IPS-11a (cell line): ENCODE measurements around the gene KNSTRN.

Experiments used
- H3K4me3 ChIP-seq: one replicate; pipeline ENCODE4 v1.5.1; 2013; ENCODE audit warnings: low read depth, low read length, control low read depth

The KNSTRN gene

GRCh38 chr15:40345225-40345866 is 37.2 kb upstream of the KNSTRN start:
- H3K4me3 ChIP-seq = no peak overlapping the region

DNA sequence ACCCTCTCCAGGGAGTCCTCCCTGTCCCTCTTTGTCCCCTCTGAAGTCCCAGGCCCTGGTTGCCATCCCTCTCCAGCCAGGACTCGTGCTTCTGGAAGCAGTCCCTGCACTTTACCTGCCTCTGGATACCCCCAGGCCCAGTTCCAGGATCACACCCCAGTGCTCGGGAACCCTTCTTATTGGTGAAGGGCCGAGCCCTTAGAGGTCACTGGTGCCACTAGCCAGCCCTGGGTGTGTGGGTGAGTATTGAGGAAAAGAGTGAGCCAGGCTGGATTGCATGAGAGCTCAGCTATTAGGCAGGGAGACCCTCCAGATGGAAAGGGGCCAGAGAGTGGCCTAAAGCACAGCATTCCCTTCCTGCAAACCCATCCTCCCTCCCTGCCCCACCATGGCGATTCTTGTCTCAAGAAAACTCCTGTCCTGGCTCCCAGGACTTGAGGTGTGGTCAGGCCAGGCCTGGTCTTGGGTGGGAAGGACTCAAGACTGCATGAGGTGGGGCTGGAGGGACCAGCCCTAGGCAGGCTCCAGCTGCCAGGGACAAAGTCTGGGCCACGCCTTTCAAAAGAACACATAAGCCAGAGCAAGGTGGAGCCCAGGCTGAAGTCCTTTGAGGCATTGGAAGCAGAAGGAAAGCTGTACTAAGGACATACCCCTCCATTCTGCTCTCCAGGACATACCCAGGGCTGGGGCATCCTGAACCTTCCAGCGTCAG is 36.5 kb upstream of the KNSTRN start:
- H3K4me3 ChIP-seq = no peak overlapping the region

- H3K4me3 ChIP-seq = no peak overlapping the region
Observed at GRCh38 chr15:40346579-40347558, 35.7 kb upstream of the KNSTRN start.

GRCh38 chr15:40347559-40348473 is 34.7 kb upstream of the KNSTRN start:
- no peak overlapping the region for H3K4me3 ChIP-seq

DNA sequence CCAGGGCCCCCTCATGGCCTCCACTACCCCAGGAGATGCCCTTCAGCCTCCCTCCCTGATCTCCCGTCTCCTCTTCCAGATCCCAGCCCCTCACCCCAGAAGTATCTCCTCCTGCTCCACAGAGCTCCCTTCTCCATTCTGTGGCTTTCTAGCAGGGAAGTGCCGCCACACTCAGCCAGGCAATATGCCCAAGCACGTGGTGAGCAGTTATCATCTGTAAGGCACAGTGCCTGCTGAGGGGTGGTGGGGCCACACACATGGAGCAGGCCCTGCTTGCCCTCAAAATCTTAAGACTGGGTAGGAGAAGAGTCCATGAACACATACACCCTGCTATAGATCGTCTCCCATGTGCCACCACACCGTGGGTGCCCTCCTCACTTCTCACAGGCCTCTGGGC is 34.0 kb upstream of the KNSTRN start:
- H3K4me3 ChIP-seq = no peak overlapping the region

DNA sequence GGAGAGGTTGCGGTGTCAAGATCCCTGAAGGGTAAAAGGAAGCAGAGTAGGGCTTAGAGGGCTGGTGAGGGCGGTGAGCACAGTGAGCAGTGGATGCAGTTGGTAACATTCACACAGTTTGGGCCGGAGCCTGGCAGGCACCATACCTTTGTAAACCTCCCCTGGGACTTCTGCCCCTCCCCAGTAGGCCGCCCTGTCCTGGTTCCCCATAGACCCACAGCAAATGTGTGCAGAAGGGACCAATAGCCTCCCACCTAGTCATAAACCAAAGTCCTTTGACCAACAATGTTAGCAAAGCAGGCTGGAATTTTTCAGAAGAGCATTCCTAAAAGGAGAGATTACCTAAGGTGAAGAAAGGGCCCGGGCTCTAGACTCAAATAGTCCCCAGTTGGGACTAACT is 33.4 kb upstream of the KNSTRN start:
- no peak overlapping the region for H3K4me3 ChIP-seq

- no peak overlapping the region for H3K4me3 ChIP-seq
Observed at GRCh38 chr15:40352281-40352901, 30.1 kb upstream of the KNSTRN start.

DNA sequence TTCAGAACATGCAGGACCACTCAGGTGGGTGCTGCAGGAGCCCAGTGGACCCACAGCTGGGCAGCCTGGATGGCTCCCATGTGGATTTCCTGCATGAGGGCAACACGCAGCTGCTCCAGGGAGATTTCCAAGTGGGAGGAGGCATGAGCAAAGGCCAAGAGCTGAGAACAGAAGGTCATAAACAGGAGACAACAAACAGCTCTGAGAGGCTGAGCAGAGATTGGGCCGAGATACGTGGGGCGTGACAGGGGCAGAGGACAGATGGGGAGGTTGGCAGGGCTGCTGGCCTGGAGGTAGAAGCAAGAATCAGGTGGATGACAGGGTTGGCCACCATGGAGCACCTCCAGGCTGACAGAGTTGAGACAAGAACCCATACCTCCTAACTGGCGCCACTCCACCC is 28.8 kb upstream of the KNSTRN start:
- no peak overlapping the region for H3K4me3 ChIP-seq

- no peak overlapping the region for H3K4me3 ChIP-seq
Observed at GRCh38 chr15:40354408-40355171, 27.9 kb upstream of the KNSTRN start.

DNA sequence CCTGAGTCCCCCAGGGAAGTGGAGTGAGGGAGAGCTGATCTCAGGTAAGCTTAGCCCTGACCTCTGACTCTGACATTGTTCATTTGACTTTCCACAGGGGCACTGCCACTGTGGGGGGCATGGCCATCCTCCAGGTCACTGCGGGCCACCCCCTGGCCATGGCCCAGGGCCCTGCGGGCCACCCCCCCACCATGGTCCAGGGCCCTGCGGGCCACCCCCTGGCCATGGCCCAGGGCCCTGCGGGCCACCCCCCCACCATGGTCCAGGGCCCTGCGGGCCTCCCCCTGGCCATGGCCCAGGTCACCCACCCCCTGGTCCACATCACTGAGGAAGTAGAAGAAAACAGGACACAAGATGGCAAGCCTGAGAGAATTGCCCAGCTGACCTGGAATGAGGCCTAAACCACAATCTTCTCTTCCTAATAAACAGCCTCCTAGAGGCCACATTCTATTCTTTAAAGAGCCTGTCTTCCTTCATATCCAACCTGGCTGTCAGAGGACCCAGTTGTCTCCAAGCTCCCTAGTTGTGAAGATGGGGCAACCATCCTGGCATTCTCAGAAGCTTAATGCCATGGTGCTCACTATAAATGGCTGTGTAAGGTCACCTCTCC is 26.4 kb upstream of the KNSTRN start:
- no peak overlapping the region for H3K4me3 ChIP-seq

GRCh38 chr15:40357246-40357645 is 25.3 kb upstream of the KNSTRN start:
- no peak overlapping the region for H3K4me3 ChIP-seq

DNA sequence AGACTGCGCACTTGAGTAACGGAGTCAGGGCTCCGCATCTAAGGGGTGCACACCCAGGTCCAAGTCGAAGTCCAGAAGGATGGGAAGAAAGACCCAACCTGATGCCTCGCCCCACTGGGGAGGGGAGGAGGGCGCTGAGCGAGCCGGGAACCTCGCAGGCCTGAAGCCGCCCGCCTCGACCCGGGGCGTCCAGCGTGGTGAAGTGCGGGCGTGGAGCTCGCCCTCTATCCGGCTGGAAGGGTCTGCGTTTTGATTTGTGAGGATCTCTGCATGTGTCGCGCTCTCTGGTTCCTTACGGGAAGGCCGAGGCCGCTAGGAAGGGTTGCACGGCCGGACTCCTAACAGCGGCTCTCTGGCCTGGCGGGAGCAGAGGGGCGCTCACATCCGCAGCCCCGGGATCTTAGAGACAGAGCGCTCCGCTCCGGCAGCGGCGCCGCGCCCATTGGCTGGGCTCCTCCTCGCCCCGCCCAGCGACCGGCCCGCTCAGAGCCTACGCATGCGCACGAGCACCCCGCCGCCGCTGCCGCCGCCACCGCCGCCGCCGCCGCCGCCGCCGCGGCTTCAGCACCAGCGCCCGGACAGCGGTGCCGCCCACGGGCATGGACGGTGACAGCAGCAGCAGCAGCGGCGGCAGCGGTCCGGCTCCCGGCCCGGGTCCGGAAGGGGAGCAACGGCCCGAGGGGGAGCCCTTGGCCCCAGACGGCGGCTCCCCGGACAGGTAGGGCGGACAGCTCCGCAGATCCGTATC is 24.6 kb upstream of the KNSTRN start, which contains the start of gene DISP2:
DISP2 (plus strand) TSS at position 497 of the 748 bp plus-strand sequence; CDS start at position 600, 103 bp downstream.
- H3K4me3 ChIP-seq = peak within 1 kb of the TSS; percentile 43

DNA sequence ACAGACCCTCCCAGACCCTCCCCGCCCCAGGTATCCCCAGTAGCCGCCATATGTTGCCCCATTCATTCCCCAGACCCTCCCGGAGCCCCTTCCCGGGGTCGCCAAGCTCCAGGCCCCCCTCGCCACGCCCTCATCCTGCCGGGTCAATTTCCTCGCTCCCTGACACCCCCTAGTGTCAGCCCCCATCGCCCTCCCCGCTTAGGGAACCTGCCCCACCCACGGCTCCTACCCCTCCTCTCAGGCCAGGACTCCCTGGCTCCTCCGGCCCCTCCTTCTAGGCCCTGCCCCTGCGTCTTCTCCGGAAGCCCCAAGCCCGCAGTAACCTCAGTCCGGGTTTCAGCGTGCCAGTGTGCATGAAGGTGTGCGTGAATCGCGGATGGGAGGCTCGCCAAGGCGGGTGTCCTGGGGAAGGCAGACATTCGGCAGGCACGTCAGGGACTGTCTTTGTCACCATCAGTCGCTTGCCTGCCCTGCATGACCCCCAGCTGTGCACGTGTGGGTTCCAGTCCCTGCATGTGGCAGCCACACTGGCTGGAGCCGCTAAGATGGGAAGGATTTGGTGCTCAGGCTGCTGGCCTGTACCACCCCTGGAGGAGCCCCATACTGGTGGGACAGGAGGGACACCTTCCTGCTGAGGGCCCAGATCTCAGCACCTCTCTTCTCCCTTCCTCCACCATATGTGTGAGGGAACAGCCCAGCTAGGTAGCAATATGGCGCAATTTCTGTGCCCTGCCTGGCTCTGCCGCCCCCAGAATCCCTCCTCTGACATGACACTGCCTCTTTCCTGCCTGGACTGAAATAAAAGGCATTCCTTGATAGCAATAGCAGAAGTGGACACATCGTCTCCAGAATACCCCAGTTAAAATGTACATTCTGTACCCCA is 23.8 kb upstream of the KNSTRN start:
- H3K4me3 ChIP-seq = peak overlapping the region; percentile 38

DNA sequence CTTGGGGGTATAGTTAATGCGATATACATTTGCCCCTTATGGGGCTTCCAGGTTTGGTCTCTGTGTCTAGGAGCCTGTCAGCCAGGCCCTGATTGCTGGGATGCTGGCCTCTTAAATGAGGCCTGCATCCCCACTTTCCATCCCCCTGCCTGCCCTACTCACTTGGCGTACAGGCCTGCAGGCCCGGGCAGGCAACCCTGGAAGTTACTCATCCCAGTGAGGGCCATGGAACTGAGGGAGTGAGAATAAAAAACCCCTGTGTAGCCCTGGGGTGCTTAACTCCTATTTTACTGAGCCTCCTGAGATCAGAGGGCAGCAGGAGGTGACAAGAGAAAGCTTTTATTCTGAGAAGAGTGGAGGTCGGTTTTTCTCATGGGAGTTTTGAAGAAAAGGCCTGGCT is 22.5 kb upstream of the KNSTRN start:
- no peak overlapping the region for H3K4me3 ChIP-seq

- H3K4me3 ChIP-seq = no peak overlapping the region
Observed at GRCh38 chr15:40361640-40362039, 20.9 kb upstream of the KNSTRN start.

DNA sequence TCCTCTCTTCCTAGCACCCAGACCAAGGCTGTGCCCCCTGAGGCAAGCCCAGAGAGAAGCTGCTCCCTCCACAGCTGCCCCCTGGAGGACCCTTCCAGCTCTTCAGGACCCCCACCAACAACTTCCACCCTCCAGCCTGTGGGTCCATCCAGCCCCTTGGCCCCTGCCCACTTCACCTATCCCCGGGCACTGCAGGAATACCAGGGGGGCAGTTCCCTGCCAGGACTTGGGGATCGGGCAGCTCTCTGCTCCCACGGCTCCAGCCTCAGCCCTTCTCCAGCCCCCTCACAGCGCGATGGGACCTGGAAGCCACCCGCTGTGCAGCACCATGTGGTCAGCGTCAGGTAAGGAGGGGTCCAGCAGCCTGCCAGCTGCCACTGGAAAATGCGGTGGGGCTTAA is 18.9 kb upstream of the KNSTRN start:
- no peak overlapping the region for H3K4me3 ChIP-seq

DNA sequence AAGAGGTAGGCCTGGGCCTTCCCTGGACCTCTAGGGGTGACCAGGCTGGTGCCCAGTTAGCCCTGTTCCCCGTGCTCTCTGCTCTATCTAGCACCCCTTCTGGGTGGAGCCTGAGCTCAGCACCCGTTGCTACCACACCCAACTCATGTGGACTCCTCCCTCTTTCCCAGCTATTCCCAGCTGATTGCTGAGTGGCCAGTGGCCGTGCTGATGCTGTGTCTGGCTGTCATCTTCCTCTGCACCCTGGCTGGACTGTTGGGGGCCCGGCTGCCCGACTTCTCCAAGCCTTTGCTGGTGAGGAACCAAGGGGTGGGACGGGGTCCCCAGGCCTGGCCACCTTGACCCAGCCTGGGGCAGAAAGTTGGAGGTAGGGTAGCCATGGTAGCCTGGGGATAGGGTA is 18.3 kb upstream of the KNSTRN start:
- H3K4me3 ChIP-seq = no peak overlapping the region
